ENCODE measurements around the gene EPYC. TPM values are rescaled to one million over a fixed set of nuclear protein-coding genes. Genes with fewer than 3 reads are reported as not detected.

The EPYC gene
- total RNA-seq, 2 donors from 2014 or later, result not detected

GRCh38 chr12:90959538-90960139, 45.1 kb downstream of the EPYC start:
- no peaks in the 10 kb centered on the region for H3K4me1 Mint-ChIP-seq (ENCODE audit: low read depth in 2 of 2)
- no peaks in the 10 kb centered on the region for H3K36me3 Mint-ChIP-seq
- H3K9me3 Mint-ChIP-seq, result no peaks in the 10 kb centered on the region
- ATAC-seq (no peak), DNase-seq (ENCODE audit: low spot score) (no peak)
- no peak overlapping the region for H3K4me3 Mint-ChIP-seq
- no peaks in the 10 kb centered on the region for H3K27me3 Mint-ChIP-seq
- H3K27ac Mint-ChIP-seq, result no peak overlapping the region

DNA sequence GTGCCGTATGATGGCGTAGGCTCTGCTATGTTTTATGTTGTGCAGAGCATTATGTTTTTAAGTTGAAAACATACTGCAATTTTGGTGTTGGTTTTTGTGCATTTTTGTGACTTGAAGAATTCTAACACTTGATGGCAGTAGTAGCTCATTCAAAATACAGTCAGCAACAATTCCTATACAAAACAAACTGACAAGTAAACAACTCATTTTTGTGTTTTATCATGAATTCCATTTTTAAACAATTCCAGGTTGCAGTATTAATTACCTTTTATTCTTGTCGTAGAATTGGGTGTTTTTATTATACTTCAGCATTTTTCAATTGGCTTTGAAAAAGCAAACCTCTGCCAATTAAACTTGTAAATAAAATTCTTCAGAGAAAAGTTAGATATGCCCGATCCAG, 45.7 kb downstream of the EPYC start:
- H3K4me3 Mint-ChIP-seq, result no peak overlapping the region

DNA sequence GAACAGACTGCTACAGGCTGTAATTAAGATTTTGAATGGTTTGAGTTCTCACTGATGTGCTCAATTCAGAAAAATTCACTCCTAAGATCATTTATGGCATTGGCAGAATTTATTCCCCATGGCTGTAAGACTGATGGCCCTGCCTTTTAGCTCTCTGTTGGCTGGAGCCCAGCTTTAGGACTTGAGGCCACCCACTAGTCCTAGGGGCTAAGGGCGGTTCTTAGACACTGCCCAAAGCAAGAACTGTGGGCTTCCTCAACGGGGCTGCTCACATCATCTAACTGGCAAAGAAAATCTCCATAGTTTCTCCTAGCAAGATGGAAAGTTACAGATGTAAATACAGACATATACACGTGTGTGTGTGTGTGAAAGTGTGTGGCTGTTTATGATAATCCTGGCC, 46.4 kb downstream of the EPYC start:
- Mint-ChIP-seq H3K27me3 (peaks cover 0 to 4% of the 10 kb centered on the region in 2 donors), H3K9me3 (no peaks in the 10 kb centered on the region), H3K27ac (no peak overlapping the region), H3K4me1 (ENCODE audit: low read depth in 2 of 2) (no peaks in the 10 kb centered on the region), H3K4me3 (no peak overlapping the region), H3K36me3 (no peaks in the 10 kb centered on the region)
- DNase-seq (ENCODE audit: low spot score), result no peak
- no peak for ATAC-seq

More for the DNA sequence above, 45.7 kb downstream of the EPYC start:
- Mint-ChIP-seq H3K27me3 (no peaks in the 10 kb centered on the region), H3K36me3 (no peaks in the 10 kb centered on the region), H3K4me1 (ENCODE audit: low read depth in 2 of 2) (no peaks in the 10 kb centered on the region), H3K27ac (no peak overlapping the region), H3K9me3 (no peaks in the 10 kb centered on the region)
- ATAC-seq (no peak), DNase-seq (ENCODE audit: low spot score) (no peak)

DNA sequence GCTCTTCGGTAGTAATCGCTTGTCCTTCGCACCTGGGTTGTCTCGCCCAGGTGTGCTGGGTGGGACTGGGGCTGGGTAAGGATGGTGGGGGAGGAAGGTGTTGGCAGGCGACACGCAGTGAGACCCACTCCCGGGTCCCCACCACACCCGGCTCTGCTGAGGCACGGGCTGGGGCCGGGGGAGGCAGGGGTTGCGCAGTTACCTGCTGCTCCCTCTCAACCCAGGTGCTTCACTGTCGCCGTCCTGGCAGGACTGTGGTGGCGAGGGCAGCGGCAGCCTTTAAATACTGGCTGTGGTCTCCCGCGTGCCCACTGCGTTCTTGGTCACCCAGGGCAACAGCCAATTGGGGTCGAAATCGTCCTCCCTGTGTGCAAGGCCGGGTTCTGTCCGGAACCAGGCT, 49.9 kb downstream of the EPYC start, which contains the start of gene CCER1:
CCER1 (minus strand) TSS at position 256 of the 400 bp plus-strand sequence. CDS start 434 bp downstream, outside the sequence.
- Mint-ChIP-seq H3K27ac (no peak within 1 kb of the TSS), H3K4me1 (ENCODE audit: low read depth in 2 of 2) (no peaks in the 10 kb centered on the region), H3K4me3 (no peak within 1 kb of the TSS), H3K36me3 (no peaks in the 10 kb centered on the region), H3K9me3 (no peaks in the 10 kb centered on the region), H3K27me3 (peaks cover 0 to 4% of the 10 kb centered on the region in 2 donors)
- DNase-seq (ENCODE audit: low spot score) (no peak), ATAC-seq (peak in 1 of 2 donors; percentile 51)

DNA sequence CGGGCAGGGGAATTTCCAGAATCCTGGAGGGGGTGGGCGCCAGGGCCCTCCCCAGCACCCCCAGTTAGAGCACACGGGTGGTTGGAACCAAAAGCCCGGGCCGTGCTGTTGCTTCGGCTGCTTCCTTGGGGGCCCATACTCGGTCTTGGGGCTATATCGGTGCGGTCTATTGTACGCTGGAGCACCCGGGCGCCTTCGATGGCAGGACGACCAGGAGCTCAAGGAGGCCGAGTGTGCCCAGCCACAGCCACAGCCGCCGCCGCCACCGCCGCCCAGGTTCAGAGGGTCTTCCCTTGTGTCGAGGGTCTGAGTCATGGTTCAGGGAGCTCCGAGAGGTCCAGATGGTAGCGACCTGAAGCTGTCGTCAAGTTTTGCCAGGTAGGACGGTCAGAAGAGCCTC, 50.3 kb downstream of the EPYC start:
- H3K4me1 Mint-ChIP-seq (ENCODE audit: low read depth in 2 of 2), result no peaks in the 10 kb centered on the region
- peaks cover 0 to 4% of the 10 kb centered on the region in 2 donors for H3K27me3 Mint-ChIP-seq
- no peaks in the 10 kb centered on the region for H3K36me3 Mint-ChIP-seq
- H3K27ac Mint-ChIP-seq, result no peak overlapping the region
- H3K9me3 Mint-ChIP-seq, result no peaks in the 10 kb centered on the region
- DNase-seq (ENCODE audit: low spot score) (no peak), ATAC-seq (peak in 1 of 2 donors; percentile 32)
- H3K4me3 Mint-ChIP-seq, result no peak overlapping the region

- Mint-ChIP-seq H3K4me1 (ENCODE audit: low read depth in 2 of 2) (no peaks in the 10 kb centered on the region), H3K27ac (no peak overlapping the region), H3K36me3 (no peaks in the 10 kb centered on the region), H3K4me3 (no peak overlapping the region), H3K9me3 (no peaks in the 10 kb centered on the region), H3K27me3 (peaks cover 0 to 4% of the 10 kb centered on the region in 2 donors)
- DNase-seq (ENCODE audit: low spot score) (no peak), ATAC-seq (peak; percentile 20 to 27)
Measured at GRCh38 chr12:90953956-90954421, 50.8 kb downstream of the EPYC start.

DNA sequence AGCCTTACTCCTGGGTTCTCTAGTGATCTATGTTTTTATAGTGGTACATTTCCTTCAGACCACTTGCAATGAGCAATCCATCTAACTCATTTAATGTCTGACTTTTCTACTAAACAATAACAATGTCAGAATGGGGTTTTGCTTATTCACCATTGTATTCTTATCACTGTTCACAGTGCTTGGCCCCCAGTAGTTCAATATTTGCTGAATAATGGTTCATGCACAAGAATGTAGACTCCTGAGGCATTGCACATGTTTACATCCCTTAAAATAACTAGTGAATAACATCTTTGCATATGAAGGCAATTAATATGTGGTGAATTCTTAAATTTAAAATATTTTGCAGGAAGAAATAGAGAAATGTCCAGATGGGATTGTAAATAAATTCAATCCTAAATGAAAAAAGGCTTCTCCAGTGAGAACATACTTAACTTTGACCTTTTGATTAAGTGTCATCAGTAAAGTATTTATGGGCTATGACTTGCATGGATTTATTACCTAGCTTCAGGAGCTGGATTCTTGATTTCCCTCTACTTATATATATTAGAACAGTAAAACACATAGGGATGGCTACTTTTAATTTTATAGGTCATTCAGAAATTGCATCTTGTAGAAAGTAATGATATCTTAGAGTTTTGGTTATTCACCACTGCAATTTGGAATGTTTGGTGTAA, 53.2 kb downstream of the EPYC start:
- no peak for DNase-seq (ENCODE audit: low spot score)
- no peak overlapping the region for H3K4me3 Mint-ChIP-seq
- peaks cover 0 to 4% of the 10 kb centered on the region in 2 donors for H3K27me3 Mint-ChIP-seq
- no peak overlapping the region for H3K27ac Mint-ChIP-seq
- no peaks in the 10 kb centered on the region for H3K4me1 Mint-ChIP-seq (ENCODE audit: low read depth in 2 of 2)
- H3K36me3 Mint-ChIP-seq, result no peaks in the 10 kb centered on the region
- no peaks in the 10 kb centered on the region for H3K9me3 Mint-ChIP-seq
- ATAC-seq, result no peak

GRCh38 chr12:90947869-90948268, 56.9 kb downstream of the EPYC start:
- H3K27ac Mint-ChIP-seq, result no peak overlapping the region
- no peak for DNase-seq (ENCODE audit: low spot score)
- no peaks in the 10 kb centered on the region for H3K9me3 Mint-ChIP-seq
- no peaks in the 10 kb centered on the region for H3K27me3 Mint-ChIP-seq
- H3K36me3 Mint-ChIP-seq, result no peaks in the 10 kb centered on the region
- no peaks in the 10 kb centered on the region for H3K4me1 Mint-ChIP-seq (ENCODE audit: low read depth in 2 of 2)
- ATAC-seq, result no peak
- H3K4me3 Mint-ChIP-seq, result no peak overlapping the region

- ATAC-seq (no peak), DNase-seq (ENCODE audit: low spot score) (no peak)
- Mint-ChIP-seq H3K9me3 (no peaks in the 10 kb centered on the region), H3K4me1 (ENCODE audit: low read depth in 2 of 2) (no peaks in the 10 kb centered on the region), H3K36me3 (no peaks in the 10 kb centered on the region), H3K27me3 (no peaks in the 10 kb centered on the region), H3K4me3 (no peak overlapping the region), H3K27ac (no peak overlapping the region)
Measured at GRCh38 chr12:90945070-90945649, 59.6 kb downstream of the EPYC start.

GRCh38 chr12:90943255-90943654, 61.5 kb downstream of the EPYC start:
- ATAC-seq, result no peak
- no peaks in the 10 kb centered on the region for H3K4me1 Mint-ChIP-seq (ENCODE audit: low read depth in 2 of 2)
- H3K36me3 Mint-ChIP-seq, result no peaks in the 10 kb centered on the region
- H3K4me3 Mint-ChIP-seq, result no peak overlapping the region
- DNase-seq (ENCODE audit: low spot score), result no peak
- no peaks in the 10 kb centered on the region for H3K9me3 Mint-ChIP-seq
- H3K27ac Mint-ChIP-seq, result no peak overlapping the region
- H3K27me3 Mint-ChIP-seq, result no peaks in the 10 kb centered on the region

DNA sequence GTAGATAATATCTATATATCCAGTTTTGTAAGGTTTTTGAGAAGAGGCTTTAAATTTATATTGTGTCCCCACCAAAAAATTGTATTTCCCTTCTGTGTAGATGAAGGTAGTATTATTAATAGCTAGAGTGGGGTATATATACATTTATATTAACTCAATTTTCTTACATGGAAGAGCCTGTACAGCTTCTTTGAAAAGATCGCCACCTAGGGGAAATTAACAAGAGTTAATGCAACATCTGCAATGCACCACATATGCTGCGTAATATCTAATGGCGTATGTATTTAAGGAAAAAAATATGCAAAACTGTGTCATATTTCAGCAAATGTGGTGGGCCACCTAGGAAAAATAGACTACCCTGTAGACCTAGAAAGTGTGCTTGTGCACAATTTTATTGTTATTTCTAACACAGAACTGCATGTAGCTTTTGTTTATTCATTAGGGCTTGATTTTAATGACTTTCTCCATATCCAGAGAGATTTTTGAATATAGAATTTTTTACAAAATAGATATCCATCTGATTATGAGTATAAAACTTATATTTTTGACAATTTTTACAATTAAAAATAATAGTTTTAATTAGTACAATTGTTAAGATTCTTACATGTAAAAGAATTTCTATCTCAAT, 63.8 kb downstream of the EPYC start:
- Mint-ChIP-seq H3K36me3 (no peaks in the 10 kb centered on the region), H3K4me1 (ENCODE audit: low read depth in 2 of 2) (no peaks in the 10 kb centered on the region), H3K27ac (no peak overlapping the region), H3K9me3 (no peaks in the 10 kb centered on the region), H3K27me3 (peaks cover 0 to 6% of the 10 kb centered on the region in 2 donors), H3K4me3 (no peak overlapping the region)
- ATAC-seq, result no peak
- DNase-seq (ENCODE audit: low spot score), result no peak

DNA sequence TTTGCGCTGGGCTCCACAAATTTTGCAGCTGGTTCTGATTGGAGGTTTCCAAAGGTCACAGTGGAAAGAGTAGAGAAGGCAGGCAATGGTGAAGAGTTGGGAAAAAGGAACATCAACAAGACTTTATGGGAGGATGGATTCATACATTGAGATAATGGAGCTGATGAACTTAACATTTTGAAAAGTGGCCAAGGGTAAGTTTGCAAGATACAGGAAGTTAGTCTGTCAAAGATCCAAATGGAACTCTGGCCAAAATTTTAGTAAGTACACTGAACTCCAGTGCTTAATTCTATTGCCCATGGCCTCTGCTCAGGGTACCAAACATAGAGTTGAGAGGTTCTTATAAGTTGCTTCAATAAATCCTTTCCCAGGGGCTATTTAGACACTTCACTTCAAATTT, 65.4 kb downstream of the EPYC start:
- H3K36me3 Mint-ChIP-seq, result no peaks in the 10 kb centered on the region
- DNase-seq (ENCODE audit: low spot score) (no peak), ATAC-seq (no peak)
- no peaks in the 10 kb centered on the region for H3K9me3 Mint-ChIP-seq
- H3K27ac Mint-ChIP-seq, result no peak overlapping the region
- H3K27me3 Mint-ChIP-seq, result peaks cover 0 to 12% of the 10 kb centered on the region in 2 donors
- H3K4me1 Mint-ChIP-seq (ENCODE audit: low read depth in 2 of 2), result no peaks in the 10 kb centered on the region
- H3K4me3 Mint-ChIP-seq, result no peak overlapping the region

GRCh38 chr12:90938451-90938850, 66.3 kb downstream of the EPYC start:
- no peaks in the 10 kb centered on the region for H3K9me3 Mint-ChIP-seq
- no peak overlapping the region for H3K27ac Mint-ChIP-seq

DNA sequence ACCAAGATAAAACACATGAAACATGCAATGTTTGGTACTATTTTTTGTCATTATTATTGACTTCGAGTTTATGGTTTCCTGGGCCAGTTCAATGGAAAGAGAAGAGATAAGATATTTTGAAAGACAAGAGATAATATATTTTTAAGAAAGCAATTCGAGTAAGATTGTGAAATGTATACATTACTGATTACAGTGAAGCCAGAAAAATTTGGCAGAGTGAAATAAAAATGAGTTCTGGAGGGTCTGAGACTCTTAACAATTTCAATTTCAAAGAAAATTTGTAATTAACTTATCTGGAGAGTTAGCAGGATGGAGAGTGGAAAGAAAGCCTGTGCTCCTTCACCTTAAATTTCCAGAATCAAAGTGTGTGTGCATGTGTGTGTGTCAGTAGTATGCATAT, 67.1 kb downstream of the EPYC start:
- no peak for DNase-seq (ENCODE audit: low spot score)
- Mint-ChIP-seq H3K27ac (no peak overlapping the region), H3K27me3 (peaks cover 0 to 12% of the 10 kb centered on the region in 2 donors)

More at GRCh38 chr12:90938451-90938850, 66.3 kb downstream of the EPYC start:
- Mint-ChIP-seq H3K4me1 (ENCODE audit: low read depth in 2 of 2) (no peaks in the 10 kb centered on the region), H3K27me3 (peaks cover 0 to 12% of the 10 kb centered on the region in 2 donors), H3K36me3 (no peaks in the 10 kb centered on the region), H3K4me3 (no peak overlapping the region)
- DNase-seq (ENCODE audit: low spot score), result no peak
- no peak for ATAC-seq

More for the DNA sequence above, 67.1 kb downstream of the EPYC start:
- ATAC-seq, result no peak
- no peaks in the 10 kb centered on the region for H3K36me3 Mint-ChIP-seq
- H3K4me3 Mint-ChIP-seq, result no peak overlapping the region
- H3K4me1 Mint-ChIP-seq (ENCODE audit: low read depth in 2 of 2), result no peaks in the 10 kb centered on the region
- H3K9me3 Mint-ChIP-seq, result no peaks in the 10 kb centered on the region
